Stimulated activated CD4-positive, alpha-beta T cell treated with anti-CD3 and anti-CD28 coated beads, Interleukin-15, amount 100 ng/mL, for 1 hour (primary cell): ENCODE results near the gene RAB28.

ENCODE experiments used
- DNase-seq, 2 donors: peaks; one replicate each; pipeline ENCODE4 v3.0.0-alpha.2; 2020; ENCODE audit warnings: low read depth in 1 of 2, low spot score in 1 of 2

Gene RAB28

DNA sequence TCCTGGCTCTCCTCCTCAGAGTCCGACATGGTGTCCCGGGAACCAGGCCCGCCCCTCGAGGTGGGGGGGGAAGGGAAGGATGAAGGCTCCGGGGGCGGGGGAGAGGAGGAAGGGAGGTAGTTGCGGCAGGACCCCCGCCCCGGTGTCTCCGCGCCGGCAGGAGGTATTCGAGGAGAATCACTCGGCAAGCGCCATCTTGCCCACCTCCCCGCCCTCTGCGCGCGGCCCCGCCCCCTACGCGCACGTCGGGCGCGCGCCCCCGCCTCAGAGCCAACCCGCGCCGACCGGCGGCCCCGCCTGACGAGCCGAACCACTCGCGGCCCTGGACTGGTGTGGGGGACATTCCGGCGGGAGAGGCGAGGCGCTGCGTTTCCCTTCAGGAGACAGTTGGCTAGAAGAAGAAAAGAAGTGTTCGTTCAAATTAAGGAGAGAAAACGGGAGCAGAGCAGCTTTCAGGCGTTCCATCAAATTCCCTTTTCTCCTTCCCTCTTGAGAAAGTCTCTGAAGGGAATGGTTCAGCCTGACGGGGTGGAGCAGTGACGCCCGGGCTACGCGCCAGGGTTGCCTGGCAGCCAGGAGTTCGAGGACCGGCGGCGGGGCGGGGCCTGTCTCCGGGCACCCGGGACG, at the start of gene RAB28:
Gene RAB28, minus strand, starts transcription at position 219 of the 627 bp plus-strand sequence.
- peak; percentile 86 to 88 for DNase-seq

- no peak for DNase-seq
These were observed 47.5 kb upstream of the RAB28 start for GRCh38 chr4:13531625-13531998.

DNA sequence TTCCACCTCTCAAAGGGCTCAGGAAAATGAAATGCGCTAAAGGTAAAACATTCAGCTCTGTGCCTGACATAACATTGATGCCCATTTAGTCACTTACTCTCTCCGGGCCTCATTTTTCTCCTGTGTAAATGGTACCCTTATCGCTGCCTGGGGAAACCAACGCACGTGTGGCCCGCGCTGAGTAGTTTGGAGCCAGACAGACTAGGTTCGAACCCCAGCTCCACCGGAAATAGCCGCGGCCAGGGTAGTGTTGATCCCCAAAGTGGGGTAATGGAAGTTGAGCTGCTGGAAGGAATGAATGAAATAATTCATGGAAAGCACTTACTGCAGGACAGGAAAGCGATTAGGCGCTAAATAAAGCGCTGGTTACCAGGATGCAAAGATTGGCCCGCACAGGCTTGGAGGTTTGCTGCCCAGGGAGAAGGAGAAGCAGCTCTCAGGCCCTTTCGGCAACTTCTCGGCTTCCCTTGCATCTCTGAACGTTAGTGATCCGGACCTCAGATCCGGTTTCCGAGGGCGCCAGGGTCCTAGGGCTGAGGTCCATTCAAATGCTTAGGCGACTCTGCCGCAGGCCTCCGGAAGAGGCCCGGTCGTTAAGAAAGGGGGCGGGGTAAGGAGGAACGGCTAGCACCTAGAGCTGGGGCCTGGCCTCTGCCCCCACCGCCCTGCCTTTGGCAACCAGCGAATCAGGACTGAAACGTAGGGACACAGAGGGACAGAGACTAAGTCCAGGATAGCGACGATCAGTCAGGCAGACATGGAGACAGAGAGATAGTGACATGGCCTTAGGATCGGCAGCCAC, 46.9 kb upstream of the RAB28 start:
- DNase-seq = no peak

DNA sequence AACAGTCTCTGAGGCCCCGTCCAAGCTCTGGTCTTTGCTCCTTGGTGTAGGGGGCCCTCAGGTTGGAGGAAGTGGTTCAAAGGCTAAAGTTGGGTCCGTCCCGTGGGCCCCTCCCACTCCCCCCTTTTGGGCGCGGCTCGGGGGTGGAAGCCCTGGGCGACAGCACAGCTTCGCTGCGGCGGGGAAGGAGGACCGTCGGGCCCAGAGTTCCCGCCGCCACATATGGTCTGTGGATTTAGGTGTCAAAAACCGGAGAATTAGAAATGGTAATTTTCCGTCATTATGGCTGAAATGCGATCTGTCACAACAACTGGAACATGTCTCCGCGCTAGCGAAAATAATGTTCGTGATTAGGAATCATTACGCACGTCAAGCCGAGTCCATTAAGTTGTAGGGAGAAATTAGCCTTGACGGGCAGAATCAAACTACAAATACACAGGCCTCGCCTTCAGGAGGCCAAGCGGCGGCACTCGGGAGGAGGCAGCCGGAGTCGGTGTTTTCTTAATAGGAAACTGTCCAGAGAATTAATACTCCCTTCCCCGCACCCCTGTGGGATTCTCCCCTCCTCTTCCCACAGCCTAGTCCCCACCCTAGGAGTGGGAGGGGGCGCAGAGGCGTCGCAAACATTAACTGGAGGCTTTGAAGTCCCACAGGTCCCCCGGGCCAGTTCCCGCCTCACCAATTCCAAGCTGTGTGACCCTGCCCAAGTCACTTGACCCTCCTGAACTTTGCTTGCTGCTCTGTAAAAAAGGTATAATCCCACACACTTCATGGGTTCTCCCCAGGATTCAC, 45.2 kb upstream of the RAB28 start:
- DNase-seq = no peak

GRCh38 chr4:13528821-13529127, 44.6 kb upstream of the RAB28 start:
- no peak for DNase-seq

GRCh38 chr4:13527981-13528820, 44.1 kb upstream of the RAB28 start:
- DNase-seq = no peak

GRCh38 chr4:13527192-13527980, 43.2 kb upstream of the RAB28 start:
- no peak for DNase-seq

DNA sequence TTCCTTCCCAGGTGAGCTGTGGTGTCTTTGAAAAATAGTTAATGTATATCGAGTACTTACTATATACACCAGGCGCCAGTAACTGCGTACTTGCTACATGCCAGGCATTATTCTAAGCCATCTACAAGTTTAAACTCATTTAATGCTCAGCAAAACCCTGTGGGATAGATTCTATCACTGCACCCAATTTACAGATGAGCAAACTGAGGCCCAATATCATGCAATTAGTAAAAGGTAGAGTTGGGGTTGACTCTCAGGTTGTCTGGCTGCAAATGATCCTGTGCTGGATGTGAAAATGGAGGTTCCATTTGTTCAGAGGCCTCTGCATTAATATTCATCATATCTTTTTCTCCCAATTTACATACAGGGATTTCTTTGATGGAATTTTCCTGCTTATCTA, 42.5 kb upstream of the RAB28 start:
- no peak for DNase-seq

DNA sequence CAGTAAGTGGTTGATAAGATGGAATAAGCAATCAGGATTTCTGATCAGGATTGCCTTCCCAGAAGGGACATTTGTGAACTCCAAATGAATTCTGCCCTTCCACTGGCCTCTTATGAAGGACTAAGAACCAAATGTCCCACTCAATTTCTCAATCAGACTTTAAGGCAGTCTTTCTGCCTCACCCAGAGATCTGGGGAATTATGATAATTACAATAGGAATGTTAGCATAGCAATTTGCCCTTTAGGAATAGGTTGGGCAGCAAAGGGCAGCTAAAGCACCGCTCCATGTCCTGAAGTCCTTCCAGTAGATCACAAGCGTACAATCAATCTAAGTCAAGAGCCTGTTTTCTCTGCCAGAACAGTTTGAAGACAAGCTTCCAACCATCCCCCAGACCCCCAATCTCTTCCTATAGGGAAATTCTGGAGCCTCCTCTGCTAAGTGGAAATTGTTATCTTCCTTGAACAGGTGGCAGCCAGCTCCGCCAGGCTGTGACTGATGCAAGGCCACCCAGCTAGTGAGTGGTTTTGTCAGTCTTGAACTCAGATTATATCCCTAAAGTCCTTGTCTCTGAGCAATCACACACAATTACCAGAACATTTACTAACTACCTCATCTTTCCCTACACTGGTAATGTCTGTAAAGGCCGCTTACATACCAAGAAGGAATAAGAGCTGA, 41.6 kb upstream of the RAB28 start:
- DNase-seq = no peak

DNA sequence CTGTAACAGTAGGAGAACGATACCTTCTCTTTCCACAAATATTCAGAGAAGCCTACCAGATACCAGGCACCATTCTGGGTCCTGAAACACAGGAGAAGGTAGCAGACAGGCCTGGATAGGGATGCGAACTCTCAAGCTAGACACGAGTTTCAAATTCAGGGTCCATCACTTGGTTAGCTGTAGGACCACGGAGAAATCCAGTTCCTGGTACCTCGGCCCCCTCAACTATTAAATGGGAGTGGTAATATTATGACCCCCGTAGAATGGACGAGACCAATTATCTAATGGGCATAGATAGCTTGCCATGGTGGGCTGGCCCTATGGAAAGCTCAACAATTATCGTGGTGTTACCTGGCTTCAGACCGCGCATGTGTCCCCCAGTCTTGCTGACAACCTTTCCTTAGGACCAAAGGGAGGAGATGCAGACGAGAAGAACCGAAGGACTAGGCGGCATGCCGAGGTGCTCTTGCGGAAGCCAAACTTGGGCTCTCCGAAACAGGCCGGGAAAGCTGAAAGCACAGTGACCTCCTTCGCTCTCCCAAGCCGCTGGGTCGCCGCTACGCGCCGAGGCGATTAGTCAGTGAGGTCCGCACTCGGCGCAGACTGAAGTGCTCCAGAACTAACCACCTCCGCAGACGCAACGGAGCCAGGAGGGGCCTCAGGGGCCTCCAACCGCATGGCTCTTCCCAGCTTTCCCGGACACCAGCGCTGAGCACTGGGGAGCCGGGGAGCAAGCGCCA, 40.5 kb upstream of the RAB28 start:
- DNase-seq = no peak

GRCh38 chr4:13523591-13524503, 39.7 kb upstream of the RAB28 start:
- no peak for DNase-seq

DNA sequence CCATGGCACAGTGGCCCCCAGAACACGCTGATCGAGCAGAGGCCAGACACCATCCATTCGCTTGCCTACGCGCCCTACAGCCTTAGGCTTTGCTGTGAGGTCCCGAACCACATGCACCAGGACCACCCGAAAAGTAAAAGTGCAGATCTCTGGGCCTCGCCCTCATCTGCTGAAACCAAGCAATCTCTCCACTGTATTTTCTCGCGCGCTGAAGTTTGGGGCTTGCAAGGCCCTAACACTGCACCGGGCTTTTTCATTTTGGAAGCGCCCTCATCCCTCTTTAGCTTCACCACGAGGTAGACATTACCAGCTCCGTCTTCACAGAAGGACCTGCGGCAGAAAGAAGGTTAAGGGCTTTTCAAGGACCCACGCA, 39.0 kb upstream of the RAB28 start:
- no peak for DNase-seq

GRCh38 chr4:13522282-13523104, 38.4 kb upstream of the RAB28 start:
- DNase-seq = no peak

GRCh38 chr4:13521047-13521446, 36.9 kb upstream of the RAB28 start:
- DNase-seq = no peak

GRCh38 chr4:13516315-13516860, 32.2 kb upstream of the RAB28 start:
- DNase-seq = no peak

DNA sequence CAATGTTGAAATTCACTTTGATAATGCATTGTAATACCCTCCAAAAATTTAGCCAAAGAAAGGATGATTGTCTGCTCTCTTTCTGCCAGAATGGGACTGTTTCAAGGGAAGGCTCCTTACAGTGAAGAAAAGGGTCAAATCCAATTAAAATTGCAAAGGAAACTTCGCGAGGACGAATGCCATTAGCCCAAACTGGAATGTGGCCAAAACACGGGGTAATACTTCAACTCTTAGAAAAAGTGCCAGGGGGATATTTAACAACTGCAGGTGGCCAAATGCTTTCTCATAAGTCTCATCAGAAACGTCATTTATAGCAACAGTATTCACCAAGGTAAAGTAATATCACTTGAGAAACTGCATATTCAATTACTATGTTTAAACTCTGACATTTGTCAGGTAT, 31.1 kb upstream of the RAB28 start:
- no peak for DNase-seq

GRCh38 chr4:13514722-13515121, 30.6 kb upstream of the RAB28 start:
- no peak for DNase-seq
